Immature natural killer cell (primary cell): ENCODE data around the gene PPT2. TPM values are rescaled to one million over a fixed set of nuclear protein-coding genes. Genes with fewer than 3 reads are reported as not detected.

Experiments used
- DNase-seq, 3 donors: peaks; one replicate each; pipeline ENCODE4 v3.0.0; 2022; ENCODE audit warnings: mixed read lengths in 1 of 3
- H3K27ac Mint-ChIP-seq, 6 donors: one replicate each; pipeline ENCODE4 v1.8.0; 2020; ENCODE audit warnings: mixed read lengths in 6 of 6, mild to moderate bottlenecking in 5 of 6, inconsistent platforms in 4 of 6, moderate library complexity in 3 of 6
- H3K27me3 Mint-ChIP-seq, 3 donors: one replicate each; pipeline ENCODE4 v1.8.0; 2020 to 2021; ENCODE audit warnings: low read depth in 3 of 3, mild to moderate bottlenecking in 3 of 3, mixed read lengths in 3 of 3, moderate library complexity in 3 of 3, inconsistent platforms in 1 of 3
- H3K36me3 Mint-ChIP-seq, 3 donors: one replicate each; pipeline ENCODE4 v1.8.0; 2020; ENCODE audit warnings: mixed read lengths in 3 of 3, inconsistent platforms in 2 of 3, mild to moderate bottlenecking in 2 of 3
- H3K4me1 Mint-ChIP-seq, 2 donors: one replicate each; pipeline ENCODE4 v1.8.0; 2020; ENCODE audit warnings: inconsistent platforms in 2 of 2, mild to moderate bottlenecking in 2 of 2, mixed read lengths in 2 of 2, moderate library complexity in 1 of 2
- H3K4me3 Mint-ChIP-seq, 5 donors: one replicate each; pipeline ENCODE4 v1.8.0; 2020; ENCODE audit warnings: mild to moderate bottlenecking in 5 of 5, mixed read lengths in 5 of 5, inconsistent platforms in 3 of 5, moderate library complexity in 3 of 5
- H3K9me3 Mint-ChIP-seq, 6 donors: one replicate each; pipeline ENCODE4 v1.8.0; 2020; ENCODE audit warnings: mild to moderate bottlenecking in 6 of 6, mixed read lengths in 6 of 6, inconsistent platforms in 4 of 6, moderate library complexity in 3 of 6
- polyA plus RNA-seq, 3 donors: library from polyadenylated mRNA; unstranded; fragments of 300-500 nt; fragmentation: Illumina TruSeq; gene quantifications; one replicate each; pipeline ENCODE4 v1.2.3, GENCODE V29; 2021

PPT2 gene
- polyA plus RNA-seq, 3 donors from 2014 or later, result 13.1 to 17.0 (median 16.0) TPM

DNA sequence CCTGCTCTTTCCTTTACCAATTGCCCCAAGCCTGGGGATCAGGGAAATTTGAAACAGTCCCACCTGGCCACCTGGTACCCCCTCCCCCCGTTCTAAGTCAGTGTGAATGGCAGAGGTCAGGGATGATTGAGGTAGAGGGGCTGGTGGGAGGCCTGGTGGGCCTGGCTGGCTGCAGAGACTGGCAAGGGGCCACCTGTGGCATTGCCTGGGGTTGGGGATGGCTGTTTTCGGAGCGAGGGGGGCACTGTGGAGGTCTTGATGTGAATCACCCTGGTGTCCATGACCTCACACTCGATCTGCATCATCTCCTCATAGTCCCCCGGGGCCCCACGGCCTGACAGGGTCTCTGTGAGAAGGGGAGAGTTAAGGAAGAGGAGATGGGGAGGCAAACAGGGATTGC, 38.3 kb upstream of the PPT2 start:
- DNase-seq, result no peak
- H3K36me3 Mint-ChIP-seq, result peaks cover 4 to 17% (median 5%) of the 10 kb centered on the region in 3 donors
- peaks cover 6 to 11% of the 10 kb centered on the region in 2 donors for H3K4me1 Mint-ChIP-seq
- no peak overlapping the region for H3K4me3 Mint-ChIP-seq
- peaks cover 0 to 3% (median 2%) of the 10 kb centered on the region in 3 donors for H3K27me3 Mint-ChIP-seq
- no peak overlapping the region for H3K27ac Mint-ChIP-seq
- no peaks in the 10 kb centered on the region for H3K9me3 Mint-ChIP-seq

DNA sequence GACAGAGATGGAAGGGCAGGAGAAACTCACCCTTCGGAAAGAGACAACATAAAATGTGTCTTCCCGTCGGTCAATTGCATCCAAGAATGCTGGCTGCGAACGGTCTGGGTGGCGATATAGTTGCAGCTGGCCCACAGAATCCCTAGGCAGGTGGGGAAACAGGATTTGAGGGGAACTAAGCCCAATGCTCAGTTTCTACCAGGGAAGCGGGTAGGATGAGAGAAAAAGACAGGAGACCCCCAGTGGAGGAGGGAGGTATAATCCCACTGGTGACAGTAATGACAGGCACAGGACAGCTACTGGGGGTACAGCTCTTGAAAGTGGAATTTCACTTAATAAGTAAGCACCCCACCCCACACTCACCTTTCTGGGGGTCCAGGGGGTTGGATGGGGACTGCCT, 37.3 kb upstream of the PPT2 start:
- H3K36me3 Mint-ChIP-seq, result peaks cover 7 to 25% (median 10%) of the 10 kb centered on the region in 3 donors
- H3K4me1 Mint-ChIP-seq, result peaks cover 6 to 11% of the 10 kb centered on the region in 2 donors
- peaks cover 0 to 3% (median 2%) of the 10 kb centered on the region in 3 donors for H3K27me3 Mint-ChIP-seq
- H3K27ac Mint-ChIP-seq, result no peak overlapping the region
- H3K4me3 Mint-ChIP-seq, result no peak overlapping the region
- no peak for DNase-seq
- no peaks in the 10 kb centered on the region for H3K9me3 Mint-ChIP-seq

DNA sequence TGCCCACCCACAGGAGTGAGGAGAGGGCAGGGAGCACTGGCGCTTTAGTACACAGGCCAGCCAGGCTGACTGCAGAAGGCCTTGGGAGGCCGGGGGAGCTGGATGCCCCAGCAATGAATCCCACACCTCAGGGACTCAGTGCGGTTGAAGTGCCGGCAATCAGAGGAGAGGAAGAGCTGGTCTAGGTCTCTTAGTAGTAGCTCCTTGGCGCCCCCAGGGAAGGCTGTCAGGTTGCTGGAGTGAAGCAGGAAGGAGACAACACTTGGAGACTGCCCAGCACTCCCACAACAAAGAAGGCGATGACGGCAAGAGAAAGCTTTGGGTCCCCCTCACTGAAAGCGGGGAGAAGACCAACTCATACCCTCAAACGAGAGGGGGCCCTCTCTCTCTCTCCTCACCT, 36.5 kb upstream of the PPT2 start:
- no peak overlapping the region for H3K4me3 Mint-ChIP-seq
- H3K27me3 Mint-ChIP-seq, result peaks cover 0 to 3% (median 2%) of the 10 kb centered on the region in 3 donors
- peaks cover 6 to 11% of the 10 kb centered on the region in 2 donors for H3K4me1 Mint-ChIP-seq
- no peak for DNase-seq
- H3K36me3 Mint-ChIP-seq, result peaks cover 13 to 32% (median 17%) of the 10 kb centered on the region in 3 donors
- no peak overlapping the region for H3K27ac Mint-ChIP-seq
- no peaks in the 10 kb centered on the region for H3K9me3 Mint-ChIP-seq

DNA sequence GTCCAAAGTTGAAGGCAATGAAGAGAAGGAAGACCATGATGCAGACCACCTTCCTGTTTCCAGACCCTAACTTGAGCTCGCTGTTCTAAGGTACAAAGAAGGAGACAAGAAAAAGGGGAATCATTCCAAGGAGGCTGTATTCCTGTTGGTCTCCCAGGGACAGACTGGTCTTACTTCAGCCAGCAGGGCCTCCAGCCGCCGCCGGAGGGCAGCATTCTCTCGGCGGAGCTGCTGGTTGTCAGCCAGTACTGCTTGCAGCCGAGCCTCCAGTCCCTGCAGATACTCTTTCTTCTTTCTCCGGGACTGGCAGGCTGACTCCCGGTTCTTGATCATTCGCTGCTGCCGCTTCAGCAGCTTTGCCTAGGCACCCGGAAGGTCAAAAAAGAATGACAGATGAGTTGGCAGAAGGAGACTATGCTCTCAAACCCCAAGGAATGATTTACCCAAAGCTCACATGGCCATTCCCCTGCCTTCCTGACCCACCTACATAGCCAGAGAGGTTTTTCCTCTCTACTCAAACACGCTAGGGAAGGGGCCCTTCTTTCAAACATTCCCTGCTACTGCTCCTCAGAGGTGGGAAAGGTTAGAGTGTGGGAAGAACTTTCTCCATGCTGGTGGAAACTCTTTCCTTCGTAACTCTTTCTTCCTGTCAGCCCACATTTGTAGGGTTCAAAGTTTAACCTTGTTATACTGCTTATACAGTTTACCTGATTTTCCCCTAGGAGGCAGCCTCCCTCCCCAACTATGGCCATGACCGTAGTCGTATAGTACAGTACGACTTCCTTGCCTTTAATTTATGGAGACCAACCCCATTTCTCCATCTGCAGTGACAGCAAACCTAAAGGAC, 34.9 kb upstream of the PPT2 start:
- peak; percentile 58 to 66 (median 62) for DNase-seq
- Mint-ChIP-seq H3K9me3 (no peaks in the 10 kb centered on the region), H3K36me3 (peaks cover 13 to 35% (median 17%) of the 10 kb centered on the region in 3 donors), H3K27me3 (peaks cover 0 to 2% (median 1%) of the 10 kb centered on the region in 3 donors), H3K4me1 (peaks cover under 1 to 17% of the 10 kb centered on the region in 2 donors), H3K27ac (peak overlapping the region in 4 of 6 donors; percentile 49 to 71 (median 60)), H3K4me3 (no peak overlapping the region)

DNA sequence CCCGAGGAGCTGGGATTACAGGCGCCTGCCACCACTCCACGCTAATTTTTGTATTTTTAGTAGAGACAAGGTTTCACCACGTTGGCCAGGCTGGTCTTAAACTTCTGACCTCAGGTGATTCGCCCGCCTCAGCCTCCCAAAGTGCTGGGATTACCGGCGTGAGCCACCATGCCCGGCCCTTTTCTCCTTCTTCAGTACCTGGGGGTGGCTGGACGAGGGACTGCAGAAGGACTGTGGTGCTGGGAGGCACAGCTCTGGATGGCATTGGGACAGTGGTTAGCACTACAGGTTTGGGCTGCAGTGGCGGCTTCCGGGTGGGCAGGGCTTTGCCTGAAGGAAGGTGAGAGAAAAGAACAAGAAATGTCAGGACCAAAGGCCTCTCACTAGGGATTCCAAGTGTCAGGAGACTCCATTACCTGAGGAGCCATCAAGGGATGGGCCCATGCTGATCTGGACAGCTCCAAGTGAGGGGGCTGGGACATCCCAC, 33.3 kb upstream of the PPT2 start:
- no peak overlapping the region for H3K27ac Mint-ChIP-seq
- DNase-seq, result no peak
- H3K4me1 Mint-ChIP-seq, result peaks cover 6 to 24% of the 10 kb centered on the region in 2 donors
- no peaks in the 10 kb centered on the region for H3K9me3 Mint-ChIP-seq
- no peak overlapping the region for H3K4me3 Mint-ChIP-seq
- H3K36me3 Mint-ChIP-seq, result peaks cover 20 to 42% (median 23%) of the 10 kb centered on the region in 3 donors
- H3K27me3 Mint-ChIP-seq, result peaks cover 0 to 1% (median 0%) of the 10 kb centered on the region in 3 donors

DNA sequence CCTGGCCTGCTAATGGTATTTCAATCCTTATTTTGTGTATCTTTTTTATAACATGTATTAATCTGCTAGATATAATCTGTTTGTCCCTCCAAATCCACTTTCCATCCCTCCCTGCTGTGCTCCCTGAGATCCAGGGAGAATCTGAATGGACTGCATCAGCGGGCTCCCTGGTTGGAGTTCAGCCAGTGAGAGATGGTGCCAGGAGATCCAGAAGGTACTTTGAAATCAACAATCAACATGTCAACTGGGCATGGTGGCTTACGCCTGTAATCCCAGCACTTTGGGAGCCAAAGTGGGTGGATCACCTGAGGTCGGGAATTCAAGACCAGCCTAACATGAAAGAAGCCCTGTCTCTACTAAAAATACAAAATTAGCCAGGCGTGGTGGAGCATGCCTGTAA, 30.3 kb upstream of the PPT2 start:
- Mint-ChIP-seq H3K4me1 (peaks cover 33 to 54% of the 10 kb centered on the region in 2 donors), H3K27me3 (peaks cover 0 to 3% (median 3%) of the 10 kb centered on the region in 3 donors), H3K36me3 (peaks cover 20 to 39% (median 23%) of the 10 kb centered on the region in 3 donors), H3K9me3 (no peaks in the 10 kb centered on the region), H3K27ac (peak overlapping the region in 2 of 6 donors; percentile 21 to 48), H3K4me3 (no peak overlapping the region)
- no peak for DNase-seq

DNA sequence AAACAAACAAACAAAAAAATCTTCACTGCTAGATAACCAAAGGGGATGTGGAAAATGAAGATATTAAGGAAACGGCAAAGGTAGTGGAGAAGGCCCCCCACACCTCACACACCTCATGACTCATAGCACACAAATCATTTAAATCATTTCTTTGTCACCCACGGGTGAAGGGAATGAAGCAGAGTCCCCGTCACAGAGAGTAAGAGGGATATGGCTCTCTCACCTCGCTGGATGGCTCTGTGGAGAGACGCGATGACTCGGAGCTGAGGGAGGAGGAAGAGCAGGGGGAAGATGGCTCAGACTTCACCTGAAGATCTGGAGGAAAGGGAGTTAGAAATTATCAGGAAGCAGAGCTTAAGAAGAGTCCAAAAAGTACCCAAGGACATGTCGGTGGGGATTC, 27.1 kb upstream of the PPT2 start:
- H3K36me3 Mint-ChIP-seq, result peaks cover 11 to 21% (median 15%) of the 10 kb centered on the region in 3 donors
- peaks cover 0 to 10% (median 3%) of the 10 kb centered on the region in 3 donors for H3K27me3 Mint-ChIP-seq
- peak overlapping the region; percentile 97 to 99 (median 98) for H3K4me3 Mint-ChIP-seq
- DNase-seq, result no peak
- no peaks in the 10 kb centered on the region for H3K9me3 Mint-ChIP-seq
- H3K27ac Mint-ChIP-seq, result peak overlapping the region; percentile 90 to 99 (median 98)
- peaks cover 50 to 63% of the 10 kb centered on the region in 2 donors for H3K4me1 Mint-ChIP-seq

DNA sequence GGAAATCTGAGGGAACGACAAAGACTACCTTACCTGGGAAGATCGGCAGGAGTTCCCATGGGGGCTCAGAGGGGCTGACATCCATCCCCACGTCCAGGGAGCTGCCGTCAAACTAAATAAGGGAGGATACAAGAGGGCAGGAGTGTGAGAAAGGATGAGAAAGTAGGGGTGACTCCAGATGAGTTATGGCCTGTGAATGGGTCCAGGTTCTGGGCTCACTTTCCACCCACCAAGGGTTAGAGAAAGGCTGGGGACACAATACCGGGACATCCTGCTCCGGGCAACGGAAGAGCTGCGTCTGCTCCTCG, 26.6 kb upstream of the PPT2 start:
- DNase-seq, result no peak
- peak overlapping the region; percentile 90 to 99 (median 98) for H3K27ac Mint-ChIP-seq
- H3K36me3 Mint-ChIP-seq, result peaks cover 6 to 17% (median 11%) of the 10 kb centered on the region in 3 donors
- H3K4me1 Mint-ChIP-seq, result peaks cover 50 to 63% of the 10 kb centered on the region in 2 donors
- peaks cover 0 to 10% (median 3%) of the 10 kb centered on the region in 3 donors for H3K27me3 Mint-ChIP-seq
- H3K4me3 Mint-ChIP-seq, result peak overlapping the region; percentile 97 to 99 (median 98)
- H3K9me3 Mint-ChIP-seq, result no peaks in the 10 kb centered on the region

DNA sequence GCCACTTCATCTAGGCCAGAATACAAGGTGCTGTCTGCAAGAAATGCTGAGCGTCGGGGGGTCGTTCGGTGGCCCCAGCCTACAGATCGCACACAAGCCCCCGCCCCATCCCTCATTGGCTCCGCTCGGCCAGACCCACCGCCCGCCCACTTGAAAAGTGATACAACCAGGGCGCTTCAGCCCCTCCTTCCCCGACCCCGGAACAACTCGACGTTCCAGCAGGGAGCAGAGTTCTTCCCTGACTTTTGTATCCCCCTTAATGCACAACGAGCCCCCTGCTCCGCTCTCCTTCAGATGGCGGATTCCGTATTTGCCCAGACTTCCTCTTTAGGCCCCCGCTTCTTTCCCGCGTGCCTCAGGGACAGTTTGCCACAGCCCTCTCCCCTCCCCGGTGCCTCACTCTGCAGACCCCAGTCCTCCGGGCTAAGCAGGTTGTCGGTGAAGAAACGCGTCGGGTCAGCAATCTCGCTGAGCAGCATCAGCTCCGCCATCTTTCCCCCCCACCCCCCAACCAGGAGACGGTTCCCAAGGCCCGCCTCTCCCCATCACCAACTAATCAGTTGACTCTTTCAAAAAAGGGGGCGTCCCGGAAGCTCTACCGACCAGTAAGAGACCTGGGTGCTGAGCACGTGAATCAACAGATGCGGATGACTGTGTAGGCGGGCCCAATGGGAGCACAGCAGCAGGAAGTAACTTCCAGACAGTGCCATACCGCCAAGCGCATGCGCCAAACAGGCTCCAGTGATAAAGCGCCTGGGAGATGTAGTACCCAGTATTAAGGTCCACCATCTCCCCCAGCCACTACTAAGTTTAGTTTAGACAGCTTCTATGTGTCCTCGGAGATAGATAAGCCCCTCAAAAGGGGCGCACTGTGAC, 26.0 kb upstream of the PPT2 start, which contains the start of gene ATF6B:
Gene ATF6B, minus strand, starts transcription at position 530 of the 876 bp plus-strand sequence. Its CDS starts 39 bp downstream, at position 491.
- Mint-ChIP-seq H3K4me3 (peak within 1 kb of the TSS; percentile 97 to 99 (median 98)), H3K4me1 (peaks cover 50 to 63% of the 10 kb centered on the region in 2 donors)

DNA sequence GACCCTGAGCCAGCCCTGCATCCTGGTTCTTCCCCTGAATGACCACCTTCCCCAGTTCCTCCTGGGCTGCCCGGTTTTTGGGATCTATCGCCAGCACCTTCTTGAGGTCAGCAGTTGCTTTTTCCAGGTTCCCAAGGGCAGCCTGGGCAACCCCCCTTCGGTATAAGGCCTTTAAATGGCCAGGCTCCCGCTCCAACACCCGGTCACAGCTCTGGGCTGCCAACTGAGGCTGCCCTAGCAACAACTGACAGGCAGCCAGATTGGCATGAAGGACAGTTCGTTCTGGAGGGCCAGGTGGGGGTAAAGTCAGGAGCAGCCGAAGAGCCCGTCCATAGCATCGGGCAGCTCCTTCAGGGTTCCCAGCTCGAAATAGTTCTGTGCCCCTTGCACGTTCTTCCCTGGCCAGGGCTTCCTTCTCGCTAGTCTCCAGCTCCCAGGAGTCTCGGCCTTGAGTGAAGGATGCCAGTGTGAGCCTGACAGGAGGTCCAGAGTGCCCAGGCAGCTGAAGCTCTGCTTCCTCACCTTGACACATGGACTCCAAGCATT, 25.1 kb upstream of the PPT2 start:
- H3K4me3 Mint-ChIP-seq, result peak overlapping the region; percentile 97 to 99 (median 98)
- no peak for DNase-seq
- H3K4me1 Mint-ChIP-seq, result peaks cover 50 to 58% of the 10 kb centered on the region in 2 donors
- H3K9me3 Mint-ChIP-seq, result no peaks in the 10 kb centered on the region
- H3K27me3 Mint-ChIP-seq, result peaks cover 0 to 10% (median 3%) of the 10 kb centered on the region in 3 donors
- H3K36me3 Mint-ChIP-seq, result peaks cover 6 to 14% (median 11%) of the 10 kb centered on the region in 3 donors
- H3K27ac Mint-ChIP-seq, result peak overlapping the region; percentile 90 to 99 (median 98)

More for the DNA sequence above, 26.0 kb upstream of the PPT2 start, which contains the start of gene ATF6B:
- Mint-ChIP-seq H3K9me3 (no peaks in the 10 kb centered on the region), H3K27me3 (peaks cover 0 to 10% (median 3%) of the 10 kb centered on the region in 3 donors), H3K27ac (peak within 1 kb of the TSS; percentile 90 to 99 (median 98)), H3K36me3 (peaks cover 6 to 14% (median 11%) of the 10 kb centered on the region in 3 donors)
- peak; percentile 96 to 98 (median 97) for DNase-seq

DNA sequence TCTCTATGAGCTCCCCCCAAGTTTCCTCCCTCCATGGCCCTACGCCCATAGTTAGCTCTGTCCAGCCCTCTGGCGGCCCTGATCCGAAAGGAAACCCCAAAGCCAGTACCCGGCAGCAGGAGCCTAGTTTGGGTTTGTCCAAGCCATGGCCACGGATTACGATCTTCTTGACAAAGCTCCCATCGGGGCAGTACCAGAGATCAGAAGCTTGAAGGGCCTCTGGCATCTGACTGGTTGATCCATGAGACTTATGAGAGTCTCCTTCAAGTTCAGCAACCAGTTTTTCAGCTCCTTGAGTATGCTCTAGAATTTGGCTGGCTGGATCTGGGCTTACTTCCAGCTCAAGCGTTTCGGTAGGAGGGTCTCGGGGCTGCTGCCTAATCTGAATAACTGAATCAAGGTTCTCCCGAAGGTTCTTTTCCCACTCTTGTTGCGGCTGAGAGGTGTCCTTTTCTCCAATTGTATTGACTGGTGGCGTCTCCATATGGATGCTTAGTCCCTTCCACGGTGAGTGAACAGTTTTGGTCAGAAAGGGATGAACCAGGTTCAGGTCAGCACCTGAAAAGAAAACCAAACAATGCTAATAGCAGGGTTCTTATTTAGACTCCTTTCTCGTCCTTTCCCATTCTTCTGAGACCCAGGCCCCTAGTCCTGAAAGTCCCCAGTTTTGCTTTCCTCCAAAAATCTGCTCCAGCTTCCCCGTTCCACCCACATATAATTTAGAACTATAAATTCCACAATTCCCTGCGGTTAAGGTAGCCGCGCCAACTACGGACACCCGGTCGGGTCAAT, 24.4 kb upstream of the PPT2 start:
- Mint-ChIP-seq H3K27ac (peak overlapping the region; percentile 88 to 98 (median 96)), H3K36me3 (peaks cover 1 to 8% (median 5%) of the 10 kb centered on the region in 3 donors), H3K4me3 (peak overlapping the region; percentile 91 to 99 (median 96)), H3K4me1 (peaks cover 45 to 51% of the 10 kb centered on the region in 2 donors), H3K27me3 (peaks cover 0 to 10% (median 3%) of the 10 kb centered on the region in 3 donors), H3K9me3 (no peaks in the 10 kb centered on the region)
- no peak for DNase-seq

DNA sequence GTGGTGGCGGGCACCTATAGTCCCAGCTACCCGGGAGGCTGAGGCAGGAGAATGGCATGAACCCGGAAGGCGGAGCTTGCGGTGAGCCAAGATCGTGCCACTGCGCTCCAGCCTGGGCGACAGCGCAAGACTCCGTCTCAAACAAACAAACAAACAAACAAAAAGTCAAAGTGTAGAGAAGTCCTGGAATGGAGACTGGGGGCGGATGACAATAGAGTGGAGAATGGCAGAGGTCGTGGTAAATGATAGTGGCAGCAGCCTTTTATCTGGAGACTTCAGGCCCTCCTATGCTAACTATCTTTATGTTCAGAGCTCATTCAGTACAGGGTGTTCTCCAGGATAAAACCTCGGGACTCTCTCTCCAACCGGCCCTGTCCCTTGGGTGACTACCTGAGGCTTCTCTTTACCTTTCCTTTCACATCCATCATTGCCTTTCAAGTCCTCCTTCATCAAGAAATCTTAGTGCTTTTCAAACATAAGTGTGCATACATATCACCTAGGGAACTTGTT, 22.4 kb upstream of the PPT2 start:
- peak overlapping the region in 2 of 6 donors; percentile 7 to 69 for H3K27ac Mint-ChIP-seq
- no peaks in the 10 kb centered on the region for H3K36me3 Mint-ChIP-seq
- DNase-seq, result no peak
- peaks cover 0 to 10% (median 3%) of the 10 kb centered on the region in 3 donors for H3K27me3 Mint-ChIP-seq
- peaks cover 39 to 41% of the 10 kb centered on the region in 2 donors for H3K4me1 Mint-ChIP-seq
- peak overlapping the region; percentile 1 to 68 (median 59) for H3K4me3 Mint-ChIP-seq
- H3K9me3 Mint-ChIP-seq, result no peaks in the 10 kb centered on the region
